GM19025 (cell line): ENCODE results near the gene GLTP.
"Not testable (repeated sequence)": the region's sequence is repeated elsewhere in the genome, so short reads cannot be mapped to it uniquely, and the experiment has no call there.

Source experiments
- ATAC-seq: cut with Tn5 transposase; IDR thresholded peaks from one replicate; pipeline ENCODE4 v1.9.1; 2021; ENCODE audit warnings: mild to moderate bottlenecking, low read depth, moderate library complexity; ENCODE audit not compliant: unreplicated experiment

The GLTP gene

DNA sequence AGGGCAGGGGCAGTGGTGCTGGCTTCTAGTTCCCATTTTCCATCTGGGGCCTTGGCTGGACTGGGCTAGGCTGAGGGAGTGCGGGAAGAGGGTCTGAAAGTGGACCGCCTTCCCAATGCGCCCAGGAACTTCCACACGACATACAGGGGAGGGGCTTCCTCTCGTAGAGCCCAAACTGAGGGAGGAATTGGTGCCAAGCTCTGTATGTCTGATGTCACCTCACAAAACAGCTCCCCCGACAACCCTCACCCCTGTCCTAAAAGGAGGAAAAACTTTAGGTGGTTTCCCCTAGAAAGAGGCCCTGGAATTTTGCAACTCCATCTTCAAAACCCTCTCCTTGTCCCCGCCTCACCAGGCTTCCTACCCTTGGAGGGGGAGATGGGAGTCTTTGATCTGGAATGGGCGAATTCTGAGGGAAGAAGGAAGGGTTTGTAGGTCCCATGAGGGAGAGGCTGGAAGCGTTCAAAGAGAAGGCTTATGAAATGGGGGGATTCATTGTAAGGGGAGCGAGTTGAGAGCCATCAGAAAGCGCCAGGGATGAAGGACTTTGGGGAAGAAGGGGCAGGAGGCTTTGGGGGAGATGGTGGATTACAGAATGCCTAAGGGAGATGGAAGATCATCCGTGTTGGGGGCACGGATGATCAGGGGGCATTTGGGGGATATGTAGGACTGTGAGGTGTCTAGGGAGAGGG is 844 bp downstream of the GLTP start:
- ATAC-seq, result no peak

DNA sequence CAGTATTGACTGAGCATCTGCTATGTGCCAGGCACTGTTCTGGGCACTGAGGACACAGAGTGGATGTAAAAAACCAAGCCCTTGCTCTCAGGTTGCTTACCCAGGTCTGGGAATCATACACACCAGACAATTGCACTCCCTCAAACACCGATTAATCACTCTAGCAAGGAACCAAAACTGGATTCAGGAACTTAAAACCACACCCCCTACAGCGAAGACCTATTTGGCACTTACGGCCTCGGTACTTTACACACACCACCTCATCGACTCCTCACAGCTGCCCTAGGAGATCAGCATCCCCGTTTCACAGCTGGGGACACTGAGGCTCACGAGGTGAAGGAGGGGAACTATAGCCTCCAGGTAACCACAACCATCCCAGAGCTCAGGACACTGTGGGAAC is 1.6 kb downstream of the GLTP start:
- ATAC-seq, result no peak

DNA sequence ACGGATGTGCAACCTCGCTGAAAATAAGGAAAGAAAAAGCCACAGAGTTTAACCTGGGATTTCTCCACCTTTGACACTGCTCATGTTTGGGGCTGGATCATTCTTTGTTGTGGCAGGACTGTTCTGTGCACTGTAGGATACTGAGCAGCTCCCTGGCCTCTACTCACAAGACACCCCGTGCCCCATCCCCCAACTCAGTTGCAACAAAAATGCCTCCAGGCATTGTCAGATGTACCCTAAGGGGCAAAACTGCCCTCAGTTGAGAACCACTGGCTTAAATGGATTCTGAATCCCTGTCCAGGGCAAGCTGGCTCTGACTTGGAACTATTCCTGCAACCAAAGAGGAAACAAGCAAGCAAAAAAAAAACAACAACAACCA is 2.1 kb downstream of the GLTP start:
- ATAC-seq, result no peak

DNA sequence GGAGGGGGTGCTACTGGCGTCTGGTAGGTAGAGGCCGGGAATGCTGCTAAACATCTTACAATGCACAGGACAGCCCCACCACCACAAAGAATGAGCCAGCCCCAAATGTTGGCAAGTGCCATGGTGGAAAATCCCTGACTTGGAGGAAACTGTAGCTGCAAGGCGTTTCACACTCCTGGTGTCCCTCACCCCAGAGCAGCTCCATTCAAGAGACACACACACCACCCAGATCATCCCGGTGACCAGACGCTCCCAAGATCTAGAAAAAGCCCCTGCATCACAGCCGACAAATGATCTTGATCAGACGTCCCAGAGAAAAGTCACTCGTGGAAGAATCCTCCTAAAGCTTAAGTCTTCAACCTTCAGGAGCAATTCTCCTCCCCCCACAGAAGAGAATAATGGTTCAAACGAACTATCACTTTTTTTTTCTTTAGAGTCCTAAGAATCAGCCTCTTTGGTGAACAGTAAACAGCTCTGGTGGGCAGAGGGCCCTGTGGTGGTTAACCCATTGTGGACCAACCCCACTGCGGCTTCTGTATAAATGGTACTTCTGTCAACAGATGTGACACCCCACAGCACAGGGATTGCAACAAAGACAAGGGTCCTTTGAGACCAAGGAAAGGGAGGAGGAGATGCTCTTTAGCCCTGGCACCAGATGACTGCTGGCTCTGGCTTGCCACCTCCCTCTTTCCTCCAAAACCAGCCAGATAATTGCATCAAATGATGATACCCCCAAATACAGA is 2.7 kb downstream of the GLTP start:
- ATAC-seq, result no peak

DNA sequence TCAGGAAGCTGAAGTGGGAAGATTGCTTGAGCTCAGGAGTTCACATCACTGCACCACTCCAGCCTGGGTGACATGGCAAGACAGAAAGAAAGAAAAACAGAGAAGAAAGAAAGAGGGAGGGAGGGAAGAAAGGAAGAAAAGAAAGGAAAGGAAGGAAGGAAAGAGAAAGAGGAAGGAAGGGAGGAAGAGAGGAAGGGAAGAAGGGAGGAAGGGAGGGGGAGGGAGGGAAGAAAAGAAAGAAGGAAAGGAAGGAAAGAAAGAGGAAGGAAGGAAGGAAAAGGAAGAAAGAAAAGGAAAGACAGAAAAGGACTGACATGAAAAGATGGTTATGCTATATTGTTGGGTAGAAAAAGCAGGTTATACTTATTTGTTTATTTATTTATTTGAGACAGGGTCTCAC is 3.9 kb downstream of the GLTP start:
- ATAC-seq, result no peak

DNA sequence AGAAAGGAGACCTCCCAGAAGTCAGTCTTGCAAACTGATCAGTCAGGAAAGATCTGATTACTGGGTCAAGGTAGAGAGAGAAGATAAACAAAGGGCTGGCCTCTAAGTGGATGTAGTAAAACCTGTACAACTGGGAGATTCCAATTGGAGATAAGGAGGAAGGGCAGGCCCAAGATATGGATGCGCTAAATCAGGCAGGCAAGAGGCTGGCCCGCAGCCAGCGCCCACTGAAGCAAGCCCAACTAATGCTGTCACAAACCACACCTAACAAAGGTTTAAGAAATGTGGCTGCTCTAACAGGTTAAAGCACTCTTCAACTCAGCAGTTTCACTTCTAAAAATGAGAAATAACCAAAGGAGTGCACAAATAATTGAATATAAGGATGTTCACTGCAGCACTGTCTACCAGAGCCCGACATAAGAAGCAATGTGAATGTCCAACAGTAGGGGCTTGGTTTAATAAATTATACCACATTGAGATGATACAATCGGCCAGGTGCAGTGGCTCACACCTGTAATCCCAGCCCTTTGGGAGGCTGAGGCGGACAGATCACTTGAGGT is 4.7 kb downstream of the GLTP start:
- no peak for ATAC-seq

DNA sequence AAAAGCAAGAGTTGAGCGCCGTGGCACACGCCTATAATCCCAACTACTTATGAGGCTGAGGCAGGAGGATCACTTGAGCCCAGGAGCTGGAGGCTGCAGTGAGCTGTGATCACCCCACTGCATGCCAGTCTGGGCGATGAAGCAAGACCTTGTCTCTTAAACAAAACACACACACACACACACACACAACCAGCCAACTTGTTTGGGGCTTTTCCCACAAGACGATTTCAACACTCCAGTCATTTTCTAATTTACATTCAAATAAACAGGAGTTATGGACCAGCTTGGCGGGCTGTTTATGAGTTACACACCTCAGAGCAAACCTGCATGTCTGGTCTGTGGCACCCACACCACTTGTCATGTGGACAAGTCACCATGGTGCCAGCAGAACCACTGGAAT is 6.7 kb downstream of the GLTP start:
- ATAC-seq, result no peak

DNA sequence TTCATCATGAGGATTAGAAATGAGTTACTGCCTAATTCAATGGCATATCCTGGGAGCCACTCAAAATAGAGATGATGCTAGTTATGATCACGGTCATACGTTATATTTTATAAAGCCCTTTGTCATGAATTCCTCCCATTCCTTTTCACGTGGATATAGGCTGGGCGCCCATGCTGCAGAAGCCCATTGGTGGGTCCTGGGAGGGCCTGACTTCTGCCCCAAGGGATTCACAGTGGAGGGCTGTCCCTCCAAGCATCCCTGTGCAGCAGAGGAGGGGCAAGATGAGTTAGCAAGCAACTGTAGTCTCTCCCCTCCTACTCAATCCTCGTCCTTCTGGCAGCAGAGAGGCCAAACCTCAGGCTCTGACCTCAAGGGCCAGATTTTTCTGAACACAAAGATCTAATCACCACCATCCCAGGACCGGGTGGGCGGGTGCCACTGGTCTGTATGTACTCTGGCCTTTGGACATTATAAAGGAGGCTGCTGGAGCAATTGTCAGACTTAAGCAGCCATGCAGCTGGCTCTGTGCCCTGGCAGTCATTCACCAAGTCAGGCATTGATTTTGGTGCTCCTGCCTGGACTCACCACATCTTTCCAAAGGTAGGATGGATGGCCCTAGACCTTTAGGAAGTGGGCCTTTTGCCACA is 8.6 kb downstream of the GLTP start:
- ATAC-seq, result no peak

DNA sequence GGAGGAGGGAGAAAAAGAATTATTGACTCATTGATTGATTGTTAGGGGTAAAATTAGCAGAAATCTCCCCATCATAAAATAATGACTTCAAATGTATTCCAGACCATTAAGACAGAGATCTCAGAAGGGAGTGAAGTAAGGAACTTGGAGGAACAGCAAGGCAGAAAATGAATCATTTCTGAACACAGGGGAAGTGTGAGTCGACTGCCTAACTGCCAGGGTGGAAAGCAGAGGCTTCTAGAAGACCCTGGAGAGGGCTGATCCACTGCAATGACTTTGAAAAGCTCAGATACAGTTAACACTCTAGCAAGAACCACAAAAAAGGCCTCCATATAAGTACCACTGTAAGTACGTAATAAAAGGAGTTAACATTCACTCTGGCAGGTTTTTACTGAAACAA is 9.7 kb downstream of the GLTP start:
- ATAC-seq, result no peak

DNA sequence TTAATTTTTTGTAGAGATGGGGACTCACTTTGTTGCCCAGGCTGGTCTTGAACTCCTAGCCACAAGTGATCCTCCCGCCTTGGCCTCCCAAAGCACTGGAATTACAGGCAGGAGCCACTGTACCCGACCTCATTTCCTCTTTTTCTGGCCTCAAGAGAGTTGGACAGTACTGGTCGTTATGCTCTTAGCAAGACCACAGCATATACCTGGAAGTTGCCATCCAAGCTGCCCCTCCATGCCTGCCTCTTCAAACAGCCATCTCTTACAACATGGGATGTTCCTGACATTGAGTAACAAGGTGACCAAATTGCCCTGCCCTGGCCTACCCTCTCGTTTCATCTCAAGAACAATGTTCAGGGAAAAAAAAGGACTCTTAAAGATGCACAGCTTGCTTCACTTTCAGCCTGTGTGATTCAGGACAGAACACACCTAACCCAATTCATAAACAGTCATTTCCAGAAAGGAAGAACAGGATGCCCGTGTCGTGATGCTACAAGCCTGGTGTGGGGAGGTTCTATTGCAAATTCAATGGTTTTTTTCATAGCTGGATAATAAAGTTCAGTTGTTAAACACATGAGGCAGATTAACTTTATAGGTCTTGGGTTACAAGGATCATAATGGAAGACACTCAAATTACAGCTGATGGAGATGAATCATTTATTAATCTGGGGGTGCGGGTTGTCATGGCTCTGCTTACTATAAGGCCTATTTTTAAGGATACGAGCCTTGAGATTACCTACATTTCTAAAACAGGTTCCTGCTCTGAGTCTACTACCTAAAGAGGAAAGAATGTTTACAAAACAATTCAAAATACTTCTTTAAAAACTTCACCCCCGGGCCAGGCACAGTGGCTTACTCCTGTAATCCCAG is 11.9 kb downstream of the GLTP start:
- ATAC-seq, result no peak

DNA sequence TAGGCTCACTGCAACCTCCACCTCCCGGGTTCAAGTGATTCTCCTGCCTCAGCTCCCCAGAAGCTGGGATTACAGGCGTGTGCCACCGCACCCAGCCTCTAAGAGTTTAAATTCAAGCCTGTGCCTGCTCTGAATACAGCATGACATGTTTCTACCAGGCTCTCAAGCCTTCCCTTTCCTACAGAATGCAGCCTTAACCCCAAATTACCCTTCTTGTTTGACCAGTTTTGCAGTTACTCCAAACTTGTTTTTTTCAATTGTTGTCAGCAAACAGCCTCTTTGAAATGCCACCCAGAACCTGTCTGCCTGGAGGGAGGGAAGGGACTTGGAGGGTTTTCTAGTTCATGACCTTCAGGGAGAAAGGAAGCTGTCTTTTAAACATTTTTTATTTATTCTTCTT is 15.4 kb downstream of the GLTP start:
- no peak for ATAC-seq

DNA sequence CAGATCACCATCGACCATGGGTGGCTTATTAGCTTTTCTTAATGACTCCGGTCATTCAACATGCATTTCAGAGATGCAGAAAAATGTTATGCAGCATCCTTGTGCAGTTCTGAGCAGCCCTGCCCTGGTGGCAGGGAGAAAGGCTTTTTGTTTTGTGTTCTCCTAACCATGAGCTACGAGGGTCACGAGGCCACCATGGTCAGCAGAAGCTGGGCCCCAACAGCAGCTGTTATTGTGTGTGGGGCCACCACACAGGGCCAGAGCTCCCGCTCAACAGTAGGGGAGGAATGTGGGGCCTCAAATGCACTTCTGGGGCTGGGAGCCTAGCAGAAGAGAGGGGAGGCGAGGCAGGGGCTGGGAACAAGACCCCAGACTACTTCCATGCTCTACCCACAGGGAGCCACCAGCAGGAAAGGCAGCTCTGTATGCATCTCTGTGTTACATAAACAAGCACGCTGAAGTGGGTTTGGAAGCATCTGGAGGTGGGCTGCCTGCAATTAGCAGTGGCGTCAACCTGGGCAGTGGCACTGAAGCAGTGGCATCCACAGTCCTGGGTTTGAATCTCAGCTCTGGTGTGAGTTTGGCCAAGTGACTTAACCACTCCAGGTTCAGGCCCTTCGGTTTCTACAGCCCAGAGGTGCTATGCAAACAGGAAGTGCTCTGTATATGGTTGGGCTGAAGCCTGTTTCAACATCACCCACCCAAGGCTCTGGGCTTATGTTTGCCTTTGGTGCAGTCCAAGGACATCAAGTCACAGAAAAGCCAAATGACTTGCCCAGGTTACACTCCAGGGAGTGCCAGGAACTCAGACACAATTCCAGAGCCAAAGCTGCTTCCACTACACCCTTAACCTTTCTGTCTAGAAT is 16.3 kb downstream of the GLTP start:
- ATAC-seq, result no peak

DNA sequence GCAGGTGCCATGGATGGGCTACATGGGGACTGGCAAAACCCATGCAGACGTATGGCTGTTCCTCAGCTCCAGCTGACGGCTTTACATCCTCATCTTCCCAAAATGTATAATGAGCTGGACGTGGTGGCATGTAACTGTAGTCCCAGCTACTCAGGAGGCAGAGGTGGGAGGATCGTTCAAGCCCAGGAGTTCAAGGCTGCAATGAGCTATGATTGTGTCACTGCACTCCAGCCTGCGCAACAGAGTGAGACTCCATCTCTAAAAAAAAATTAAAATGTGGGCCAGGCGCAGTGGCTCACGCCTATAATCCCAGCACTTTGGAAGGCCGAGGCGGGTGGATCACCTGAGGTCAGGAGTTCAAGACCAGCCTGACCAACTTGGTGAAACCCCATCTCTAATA is 17.9 kb downstream of the GLTP start:
- not testable (repeated sequence) for ATAC-seq

DNA sequence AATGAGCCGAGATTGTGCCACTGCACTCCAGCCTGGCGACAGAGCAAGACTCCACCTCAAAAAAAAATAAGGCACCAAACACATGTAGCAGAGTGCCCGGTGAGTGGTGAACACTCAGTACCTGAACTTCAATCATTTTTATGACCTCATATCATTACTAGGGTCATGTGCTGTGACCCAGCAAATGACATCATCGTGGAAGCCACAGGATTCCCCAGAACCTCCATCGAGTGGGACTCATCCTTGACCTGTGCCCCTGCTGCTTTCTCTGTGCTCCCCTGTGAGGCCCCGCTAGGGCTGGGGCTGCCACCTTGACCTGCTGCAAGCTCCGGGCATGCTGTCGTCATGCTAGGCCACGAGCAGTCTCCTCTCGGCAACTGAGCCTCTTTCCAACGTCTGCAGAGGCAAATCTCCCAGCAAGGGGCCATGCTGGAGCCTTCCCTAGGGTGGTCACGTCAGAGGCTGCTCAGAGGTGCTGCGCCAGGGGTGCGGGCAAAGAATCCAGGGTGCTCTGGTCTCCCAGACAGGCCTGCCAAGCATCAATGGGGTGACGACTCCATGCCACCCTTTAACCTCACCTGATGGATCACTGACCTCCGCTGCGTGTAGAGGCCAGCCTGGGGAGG is 18.5 kb downstream of the GLTP start:
- no peak for ATAC-seq

DNA sequence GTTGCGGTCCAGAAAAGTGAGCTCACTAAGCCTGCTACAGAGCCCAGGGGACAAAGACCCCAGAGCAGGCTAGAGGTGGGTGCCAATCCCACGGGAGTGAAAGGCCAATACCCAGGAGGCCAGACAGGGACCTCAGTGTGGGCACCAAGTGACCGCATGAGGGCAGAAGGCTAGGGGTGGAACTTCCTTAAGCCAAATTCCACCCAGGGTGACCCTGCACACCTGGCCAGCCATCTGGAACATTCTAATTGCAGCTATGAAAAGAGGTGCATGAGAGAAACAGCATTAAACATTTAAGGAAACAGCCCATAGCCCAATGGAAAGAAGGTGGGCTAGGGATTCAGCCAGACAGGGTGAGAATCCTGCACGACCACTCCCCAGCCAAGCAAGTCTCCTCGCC is 19.4 kb downstream of the GLTP start:
- no peak for ATAC-seq

DNA sequence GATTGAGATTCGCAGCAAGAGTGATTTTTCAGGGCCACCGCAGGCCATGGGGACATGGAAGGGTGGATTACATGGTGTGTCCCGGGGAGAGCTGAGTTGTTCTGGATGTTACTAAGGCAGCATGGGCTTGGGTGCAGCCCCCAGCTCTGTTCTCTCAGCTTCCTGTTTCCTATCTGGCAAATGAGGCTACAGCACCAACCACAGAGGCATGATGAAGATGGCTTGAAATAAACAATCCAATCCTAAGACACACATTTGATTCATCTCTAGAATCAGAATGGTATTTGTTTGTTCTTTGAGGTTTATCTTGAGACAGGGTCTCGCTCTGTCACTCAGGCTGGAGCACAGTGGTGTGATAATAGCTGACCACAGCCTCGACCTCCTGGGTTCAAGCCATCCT is 21.6 kb downstream of the GLTP start:
- ATAC-seq, result no peak

DNA sequence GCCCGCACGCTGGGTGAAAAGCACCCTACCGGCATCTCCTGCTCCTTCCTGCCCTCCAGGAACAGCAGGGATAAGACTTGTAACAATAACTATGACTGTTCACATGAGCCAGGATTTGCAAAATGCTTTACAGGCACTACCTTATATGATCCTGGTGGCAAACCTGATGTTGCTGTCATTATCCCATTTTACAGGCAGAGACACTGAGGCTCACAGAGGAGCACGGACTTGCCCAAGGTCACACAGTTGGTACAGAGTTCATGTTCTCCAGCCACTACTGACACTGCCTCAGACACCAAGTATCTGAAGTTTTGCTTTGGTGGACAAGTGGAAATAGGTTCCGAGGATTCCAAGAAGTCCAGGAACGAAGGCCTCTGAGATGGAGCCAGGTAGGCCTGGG is 22.6 kb downstream of the GLTP start:
- no peak for ATAC-seq

DNA sequence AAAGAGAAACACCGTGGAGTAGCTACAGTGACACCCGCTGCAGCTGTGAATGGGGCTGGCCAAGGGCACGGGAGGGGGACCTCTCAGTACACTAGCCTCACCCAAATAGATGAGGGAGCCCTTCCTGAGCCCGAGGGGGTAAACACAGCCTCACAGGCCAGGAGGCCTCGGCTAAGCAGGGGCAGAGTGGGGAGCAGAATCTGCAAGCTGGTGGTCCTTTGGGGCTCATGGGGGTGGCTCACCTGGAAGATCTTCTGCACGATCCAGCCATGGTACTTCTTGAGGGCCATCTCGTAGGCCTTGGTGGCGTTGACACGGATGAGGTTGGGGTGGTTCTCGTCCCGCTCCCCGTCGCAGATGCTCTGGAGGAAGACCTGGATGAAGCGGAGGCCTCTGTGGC is 25.0 kb downstream of the GLTP start:
- no peak for ATAC-seq

DNA sequence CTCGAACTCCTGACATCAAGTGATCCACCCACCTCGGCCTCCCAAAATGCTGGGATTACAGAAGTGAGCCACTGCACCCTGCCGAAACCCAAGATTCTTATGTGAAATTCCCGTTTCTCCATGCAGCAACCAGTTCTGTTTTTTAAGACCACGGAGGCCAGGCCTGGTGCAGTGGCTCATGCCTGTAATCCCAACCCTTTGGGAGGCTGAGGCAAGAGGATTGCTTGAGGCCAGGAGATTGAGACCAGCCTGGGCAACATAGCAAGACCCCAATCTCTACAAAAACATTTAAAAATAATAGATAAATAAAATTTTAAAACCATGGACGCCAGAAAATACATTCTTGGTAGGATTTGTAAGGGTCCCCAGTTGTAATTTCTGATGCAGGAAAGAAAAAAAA is 29.8 kb downstream of the GLTP start:
- not testable (repeated sequence) for ATAC-seq
